Neural progenitor cell (in vitro differentiated cells): ENCODE results near the gene G3BP2.

Experiments used
- CTCF ChIP-seq: fragments of 200-600 bp; sonication (generic); IDR thresholded peaks from 2 replicates; pipeline ENCODE4 v1.5.1; 2017; ENCODE audit warnings: antibody characterized with exemption, mild to moderate bottlenecking
- EZH2 ChIP-seq: fragments of 200-600 bp; sonication (generic); IDR thresholded peaks from 2 replicates; pipeline ENCODE4 v1.6.1; 2017; ENCODE audit warnings: antibody characterized with exemption, mild to moderate bottlenecking, moderate library complexity
- EZH2phosphoT487 ChIP-seq: fragments of 200-600 bp; sonication (generic); IDR thresholded peaks from 2 replicates; pipeline ENCODE4 v1.6.1; 2017; ENCODE audit warnings: antibody characterized with exemption

GRCh38 chr4:75708218-75708691 is 35.0 kb upstream of the G3BP2 start:
- TF ChIP-seq CTCF, result peak; percentile 53
- no peak for TF ChIP-seq EZH2
- no peak for TF ChIP-seq EZH2phosphoT487
